Activated CD4-positive, alpha-beta T cell treated with anti-CD3 and anti-CD28 coated beads for 36 hours (primary cell): ENCODE measurements around the gene GAD1. TPM values are rescaled to one million over a fixed set of nuclear protein-coding genes. Genes with fewer than 3 reads are reported as not detected.

Experiments used
- ATAC-seq: fragments of 200-7000 bp; cut with Tn5 transposase; one replicate; pipeline ENCODE4 v1.10.0; 2021; ENCODE audit warnings: mild to moderate bottlenecking, moderate library complexity
- CTCF ChIA-PET: fragments of 350-600 bp; sonication (Branson Sonifier 250); formaldehyde crosslinking; loops from one replicate; lab custom pipeline; 2021; ENCODE audit warnings: antibody characterized with exemption; lab: Charles Lee
- POLR2A ChIA-PET: fragments of 350-600 bp; sonication (Branson Sonifier 250); formaldehyde crosslinking; loops from one replicate; lab custom pipeline; 2021; ENCODE audit warnings: antibody characterized with exemption, inconsistent platforms; lab: Charles Lee
- DNase-seq: peaks from one replicate; pipeline ENCODE4 v3.0.0-alpha.2; 2020
- H3K27ac Mint-ChIP-seq: one replicate; pipeline ENCODE4 v1.8.0; 2021; ENCODE audit warnings: mixed read lengths
- H3K27me3 Mint-ChIP-seq: one replicate; pipeline ENCODE4 v1.8.0; 2021; ENCODE audit warnings: mixed read lengths
- H3K36me3 Mint-ChIP-seq: one replicate; pipeline ENCODE4 v1.8.0; 2021; ENCODE audit warnings: low read depth, mixed read lengths
- H3K4me1 Mint-ChIP-seq: one replicate; pipeline ENCODE4 v1.8.0; 2021; ENCODE audit warnings: mixed read lengths
- H3K4me3 Mint-ChIP-seq: one replicate; pipeline ENCODE4 v1.8.0; 2021; ENCODE audit warnings: mild to moderate bottlenecking, moderate library complexity, mixed read lengths
- H3K9me3 Mint-ChIP-seq: one replicate; pipeline ENCODE4 v1.8.0; 2021; ENCODE audit warnings: low read depth, mixed read lengths
- intact Hi-C, 2 experiments: fragments of 100-400 bp; cut with DNase I in 1 of 2; cut with micrococcal nuclease in 1 of 2; formaldehyde crosslinking; loops; one replicate each; pipeline versions ENCODE4 v1.14.2 to v1.15.1; 2022 to 2024; cut with DNase I, micrococcal nuclease
- total RNA-seq, 2 experiments: library from RNA; stranded (reverse); gene quantifications; one replicate each; pipeline ENCODE4 v1.2.3, GENCODE V29; 2021

Gene GAD1
- total RNA-seq, 2 experiments from 2014 or later, result 6.5 to 6.9 TPM

GRCh38 chr2:170873035-170873692, 56.5 kb downstream of the GAD1 start:
- Mint-ChIP-seq H3K9me3 (no peaks in the 10 kb centered on the region), H3K4me1 (peaks cover 13% of the 10 kb centered on the region), H3K4me3 (peak overlapping the region; percentile 40), H3K27me3 (no peaks in the 10 kb centered on the region), H3K36me3 (no peaks in the 10 kb centered on the region), H3K27ac (peak overlapping the region; percentile 17)
- ChIA-PET POLR2A (no interaction called here), CTCF (interaction anchor here (0.6 to 3.8 kb wide), 46 partner anchors 7 to 898 kb away, joined by 3 to 26 read pairs (median 4); partner anchors contain the start of genes GAD1 and GORASP2)
- ATAC-seq (peak; percentile 99), DNase-seq (peak; percentile 89)
- intact Hi-C loops, result loop anchor here (1.0 to 5.0 kb wide), 6 partner anchors 28 to 548 kb away; partner anchors contain the start of gene GAD1 (in 1 of the 2)

GRCh38 chr2:170878066-170878465, 61.4 kb downstream of the GAD1 start:
- Mint-ChIP-seq H3K9me3 (no peaks in the 10 kb centered on the region), H3K27me3 (peaks cover 3% of the 10 kb centered on the region), H3K36me3 (no peaks in the 10 kb centered on the region), H3K4me1 (peaks cover 13% of the 10 kb centered on the region), H3K4me3 (no peak overlapping the region), H3K27ac (no peak overlapping the region)
- ATAC-seq, result no peak
- CTCF ChIA-PET, result interaction anchor here (0.5 to 2.4 kb wide), 5 partner anchors 10 to 554 kb away, joined by 3 to 5 read pairs (median 3); no protein-coding TSS in a partner anchor
- no peak for DNase-seq
- POLR2A ChIA-PET, result no interaction called here
- intact Hi-C loops, result no loop called here

GRCh38 chr2:170878505-170878904, 61.8 kb downstream of the GAD1 start:
- intact Hi-C loops, result no loop called here
- peaks cover 3% of the 10 kb centered on the region for H3K27me3 Mint-ChIP-seq
- no peaks in the 10 kb centered on the region for H3K36me3 Mint-ChIP-seq
- DNase-seq (no peak), ATAC-seq (peak; percentile 47)
- POLR2A ChIA-PET, result no interaction called here
- no peaks in the 10 kb centered on the region for H3K9me3 Mint-ChIP-seq
- CTCF ChIA-PET, result interaction anchor here (0.5 to 2.4 kb wide), 3 partner anchors 25 to 554 kb away, joined by 3 to 5 read pairs (median 3); no protein-coding TSS in a partner anchor
- no peak overlapping the region for H3K4me3 Mint-ChIP-seq
- H3K27ac Mint-ChIP-seq, result no peak overlapping the region
- H3K4me1 Mint-ChIP-seq, result peaks cover 9% of the 10 kb centered on the region

GRCh38 chr2:170881840-170882239, 65.2 kb downstream of the GAD1 start:
- H3K4me3 Mint-ChIP-seq, result no peak overlapping the region
- H3K9me3 Mint-ChIP-seq, result no peaks in the 10 kb centered on the region
- ChIA-PET POLR2A (no interaction called here), CTCF (interaction anchor here (1.3 to 1.9 kb wide), 2 partner anchors 8 to 10 kb away, joined by 4 to 11 read pairs; no protein-coding TSS in a partner anchor)
- H3K36me3 Mint-ChIP-seq, result no peaks in the 10 kb centered on the region
- intact Hi-C loops, result no loop called here
- no peak overlapping the region for H3K27ac Mint-ChIP-seq
- H3K27me3 Mint-ChIP-seq, result peaks cover 8% of the 10 kb centered on the region
- DNase-seq, result no peak
- ATAC-seq, result no peak
- H3K4me1 Mint-ChIP-seq, result peaks cover 6% of the 10 kb centered on the region

DNA sequence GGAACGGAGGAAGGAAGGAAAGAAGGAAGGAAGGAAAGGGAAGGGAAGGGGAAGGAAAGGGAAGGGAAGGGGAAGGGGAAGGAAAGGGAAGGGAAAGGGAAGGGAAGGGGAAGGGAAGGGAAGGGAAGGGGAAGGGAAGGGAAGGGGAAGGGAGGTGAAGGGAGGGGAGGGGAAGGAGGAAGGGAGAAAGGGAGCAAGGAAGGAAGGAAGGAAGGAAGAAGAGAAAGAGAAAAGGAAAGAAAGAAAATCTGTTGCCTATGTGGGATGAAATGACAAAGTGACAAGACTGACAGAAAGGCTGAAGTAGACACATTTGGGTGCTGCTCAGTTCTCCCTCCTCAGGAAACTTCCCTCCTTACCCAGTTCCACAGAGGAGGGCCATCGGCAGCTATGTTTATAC, 66.1 kb downstream of the GAD1 start:
- no peaks in the 10 kb centered on the region for H3K36me3 Mint-ChIP-seq
- H3K4me1 Mint-ChIP-seq, result peaks cover 6% of the 10 kb centered on the region
- no peak for ATAC-seq
- H3K27me3 Mint-ChIP-seq, result peaks cover 8% of the 10 kb centered on the region
- POLR2A ChIA-PET, result no interaction called here
- H3K4me3 Mint-ChIP-seq, result no peak overlapping the region
- no peaks in the 10 kb centered on the region for H3K9me3 Mint-ChIP-seq
- intact Hi-C loops, result no loop called here
- CTCF ChIA-PET, result interaction anchor here (0.5 to 1.9 kb wide), 2 partner anchors 9 to 11 kb away, joined by 4 to 11 read pairs; no protein-coding TSS in a partner anchor
- H3K27ac Mint-ChIP-seq, result no peak overlapping the region
- no peak for DNase-seq

GRCh38 chr2:170883683-170884082, 67.0 kb downstream of the GAD1 start:
- no peaks in the 10 kb centered on the region for H3K4me1 Mint-ChIP-seq
- no peak for DNase-seq
- CTCF ChIA-PET, result no interaction called here

DNA sequence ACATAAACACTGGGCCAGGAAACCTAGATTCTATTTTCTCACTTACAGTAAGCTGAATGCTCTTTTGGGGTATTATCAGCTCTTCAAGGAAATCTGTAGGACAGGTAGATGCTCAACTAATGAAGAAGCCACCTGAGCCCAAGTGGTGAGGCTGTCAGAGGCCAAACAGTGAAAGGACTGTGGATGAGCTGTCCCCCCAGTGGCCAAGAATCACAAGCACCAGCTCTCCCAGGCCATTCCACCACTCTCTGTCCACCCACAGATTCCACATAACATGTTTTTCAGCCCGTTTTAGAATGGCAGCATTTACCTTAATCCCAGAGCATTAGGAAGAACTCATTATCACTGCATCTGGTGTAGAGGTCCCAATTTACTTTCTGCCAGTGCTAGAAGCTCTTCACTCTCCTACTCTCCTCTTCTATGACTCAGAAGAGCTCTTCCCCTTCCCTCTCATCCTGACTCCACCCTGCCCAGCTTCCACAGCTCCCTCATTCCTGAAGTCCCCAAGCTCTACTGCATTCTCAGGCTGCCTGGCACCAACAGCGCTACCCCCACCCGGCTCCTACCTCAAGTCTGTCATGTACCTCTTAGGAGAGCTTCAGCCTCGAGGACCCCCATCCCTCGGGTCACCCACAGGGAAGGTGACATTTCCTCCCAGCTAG, 68.6 kb downstream of the GAD1 start:
- intact Hi-C loops, result no loop called here
- DNase-seq, result no peak
- ChIA-PET CTCF (interaction anchor here (0.7 to 1.9 kb wide), 2 partner anchors 13 to 23 kb away, joined by 3 to 15 read pairs; no protein-coding TSS in a partner anchor), POLR2A (no interaction called here)
- no peaks in the 10 kb centered on the region for H3K36me3 Mint-ChIP-seq
- no peak for ATAC-seq
- no peaks in the 10 kb centered on the region for H3K9me3 Mint-ChIP-seq
- no peak overlapping the region for H3K27ac Mint-ChIP-seq
- H3K27me3 Mint-ChIP-seq, result peaks cover 10% of the 10 kb centered on the region
- H3K4me1 Mint-ChIP-seq, result no peaks in the 10 kb centered on the region
- no peak overlapping the region for H3K4me3 Mint-ChIP-seq

More at GRCh38 chr2:170883683-170884082, 67.0 kb downstream of the GAD1 start:
- POLR2A ChIA-PET, result interaction anchor here (0.5 kb wide), 1 partner anchor 15 kb away, joined by 4 read pairs; no protein-coding TSS in a partner anchor
- no peak for ATAC-seq
- intact Hi-C loops, result no loop called here
- Mint-ChIP-seq H3K36me3 (no peaks in the 10 kb centered on the region), H3K27ac (no peak overlapping the region), H3K9me3 (no peaks in the 10 kb centered on the region), H3K4me3 (no peak overlapping the region), H3K27me3 (peaks cover 8% of the 10 kb centered on the region)

DNA sequence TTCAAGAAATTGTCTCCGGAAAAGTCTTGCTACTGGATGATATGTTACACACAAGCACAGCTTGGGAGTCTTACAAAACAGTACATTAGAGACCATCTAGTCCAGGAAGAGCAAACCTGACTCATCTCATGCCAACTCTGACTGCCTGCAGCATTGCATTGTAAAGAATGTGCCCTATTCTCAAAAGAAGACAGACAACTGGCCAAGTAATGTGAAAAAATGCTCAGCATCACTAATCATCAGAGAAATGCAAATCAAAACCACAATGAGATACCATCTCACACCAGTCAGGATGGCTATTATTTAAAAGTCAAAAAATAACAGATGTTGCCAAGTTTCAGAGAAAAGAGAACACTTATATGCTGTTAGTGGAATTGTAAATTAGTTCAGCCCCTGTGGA, 69.7 kb downstream of the GAD1 start:
- ATAC-seq, result no peak
- intact Hi-C loops, result no loop called here
- DNase-seq, result no peak
- Mint-ChIP-seq H3K4me3 (no peak overlapping the region), H3K36me3 (no peaks in the 10 kb centered on the region), H3K27ac (no peak overlapping the region), H3K9me3 (no peaks in the 10 kb centered on the region), H3K27me3 (peaks cover 10% of the 10 kb centered on the region), H3K4me1 (no peaks in the 10 kb centered on the region)
- POLR2A ChIA-PET, result no interaction called here
- CTCF ChIA-PET, result interaction anchor here (1.9 kb wide), 1 partner anchor 14 kb away, joined by 15 read pairs; no protein-coding TSS in a partner anchor

- Mint-ChIP-seq H3K27ac (no peak overlapping the region), H3K27me3 (peaks cover 7% of the 10 kb centered on the region), H3K9me3 (no peaks in the 10 kb centered on the region), H3K36me3 (no peaks in the 10 kb centered on the region), H3K4me1 (no peaks in the 10 kb centered on the region), H3K4me3 (no peak overlapping the region)
- ChIA-PET POLR2A (no interaction called here), CTCF (interaction anchor here (5.7 kb wide), 1 partner anchor 15 kb away, joined by 26 read pairs; no protein-coding TSS in a partner anchor)
- DNase-seq, result no peak
- intact Hi-C loops, result no loop called here
- ATAC-seq, result no peak
Observed at GRCh38 chr2:170887496-170887895, 70.8 kb downstream of the GAD1 start.

GRCh38 chr2:170887896-170888295, 71.2 kb downstream of the GAD1 start:
- Mint-ChIP-seq H3K27ac (no peak overlapping the region), H3K9me3 (no peaks in the 10 kb centered on the region), H3K4me1 (no peaks in the 10 kb centered on the region), H3K4me3 (no peak overlapping the region), H3K27me3 (peaks cover 6% of the 10 kb centered on the region), H3K36me3 (no peaks in the 10 kb centered on the region)
- intact Hi-C loops, result no loop called here
- no peak for ATAC-seq
- DNase-seq, result no peak
- ChIA-PET CTCF (interaction anchor here (5.7 kb wide), 1 partner anchor 16 kb away, joined by 26 read pairs; no protein-coding TSS in a partner anchor), POLR2A (interaction anchor here (0.7 kb wide), 1 partner anchor 952 kb away, joined by 4 read pairs; no protein-coding TSS in a partner anchor)

DNA sequence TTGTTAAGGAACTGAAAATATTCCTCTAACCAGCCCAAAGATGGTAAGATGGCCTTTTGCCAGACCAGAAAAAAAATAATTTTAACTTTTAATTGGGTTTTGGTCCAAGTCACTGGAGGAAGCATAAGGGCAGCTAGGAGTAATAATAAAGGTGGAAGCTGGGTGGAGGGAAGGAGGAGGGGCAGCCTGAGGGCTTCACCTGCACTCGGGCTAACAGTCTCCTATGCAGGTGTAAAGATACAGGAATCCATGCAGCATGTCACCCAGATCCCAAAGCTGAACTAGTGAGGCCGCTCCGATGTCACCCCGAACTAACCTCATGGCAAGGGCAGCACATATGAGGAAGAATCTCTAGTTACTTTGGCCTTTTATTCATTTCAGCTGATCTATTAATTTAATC, 75.2 kb downstream of the GAD1 start:
- Mint-ChIP-seq H3K4me3 (no peak overlapping the region), H3K27ac (no peak overlapping the region), H3K27me3 (peaks cover 4% of the 10 kb centered on the region), H3K36me3 (no peaks in the 10 kb centered on the region), H3K9me3 (no peaks in the 10 kb centered on the region), H3K4me1 (no peaks in the 10 kb centered on the region)
- no peak for DNase-seq
- intact Hi-C loops, result no loop called here
- CTCF ChIA-PET, result interaction anchor here (0.7 to 5.7 kb wide), 3 partner anchors 14 to 1074 kb away, joined by 3 to 26 read pairs (median 5); no protein-coding TSS in a partner anchor
- POLR2A ChIA-PET, result no interaction called here
- no peak for ATAC-seq
